ENCODE results near the gene BTBD1.

GRCh38 chr15:83018436-83018835, 48.6 kb downstream of the BTBD1 start:
- TF ChIP-seq REST (tag by site-specific recombination; IDR thresholded peaks at IDR 0.05) (no peak), ZNF664 (tag by site-specific recombination; IDR thresholded peaks at IDR 0.05) (no peak), ZBTB26 (tag by site-specific recombination; optimal IDR thresholded peaks at IDR 0.05) (no peak), CTCF (tag by site-specific recombination; IDR thresholded peaks at IDR 0.05) (no peak), SP2 (tag by site-specific recombination; IDR thresholded peaks at IDR 0.05) (no peak), ZSCAN16 (tag by site-specific recombination; IDR thresholded peaks at IDR 0.05) (no peak), ZNF843 (tag by site-specific recombination; IDR thresholded peaks at IDR 0.05) (no peak), ZNF248 (tag by site-specific recombination; IDR thresholded peaks at IDR 0.05) (no peak), MYNN (tag by site-specific recombination; IDR thresholded peaks at IDR 0.05; ENCODE audit: borderline replicate concordance) (no peak), EGR2 (tag by site-specific recombination; IDR thresholded peaks at IDR 0.05; ENCODE audit: low read depth) (no peak), ZNF768 (tag by site-specific recombination; IDR thresholded peaks at IDR 0.05) (no peak), ZNF704 (tag by site-specific recombination; IDR thresholded peaks at IDR 0.05) (no peak)

Measured in HEK293 (cell line).